ENCODE measurements around the gene PAK1IP1. TPM values are rescaled to one million over a fixed set of nuclear protein-coding genes. Genes with fewer than 3 reads are reported as not detected.

Gene PAK1IP1
- total RNA-seq, 3 donors from 2014 or later (not counting 1 experiment from before 2014, with no cell fraction given) = 3.6 to 5.2 (median 4.6) TPM

DNA sequence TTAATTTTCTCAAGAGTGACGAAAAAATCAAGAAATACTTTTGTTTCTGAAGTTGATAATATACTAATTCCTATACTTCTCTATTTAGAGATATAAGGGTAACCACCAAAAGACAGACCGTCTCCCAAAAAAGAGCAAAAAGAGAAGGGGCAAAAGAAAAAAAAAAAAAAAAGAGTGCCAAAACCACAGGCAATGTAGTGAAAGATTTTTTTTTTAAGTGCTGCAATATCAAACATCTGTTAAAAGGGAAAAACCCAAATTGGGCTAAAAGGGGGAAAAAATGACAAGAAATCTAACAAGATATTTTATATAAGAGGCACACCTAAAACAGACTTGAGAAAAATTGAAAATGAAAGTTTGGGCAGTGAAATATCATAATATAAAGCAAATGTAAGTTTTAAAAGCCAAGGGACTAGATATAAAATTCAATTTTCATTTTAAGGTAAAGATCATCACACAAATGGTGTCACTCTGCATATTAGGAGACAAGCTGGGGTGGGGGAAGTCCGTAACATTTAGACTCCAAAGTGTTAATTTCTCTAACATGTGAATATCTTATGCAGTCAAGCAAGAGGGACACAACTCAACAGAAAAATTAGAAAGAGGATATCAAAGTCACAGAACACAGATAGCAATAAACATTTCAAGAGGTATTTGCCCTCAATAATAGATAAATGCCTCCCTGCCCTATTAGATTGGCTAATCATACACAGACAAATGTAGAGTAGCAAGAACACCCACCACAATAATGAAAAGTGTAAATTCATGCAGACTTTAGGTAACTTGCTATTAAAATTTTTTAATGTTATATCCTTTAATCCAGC, 9.5 kb upstream of the PAK1IP1 start:
- H3K4me1 ChIP-seq (ENCODE audit: control insufficient read depth, insufficient read depth, low read length) = peaks cover 17% of the 10 kb centered on the region
- H3K27ac Mint-ChIP-seq = peak overlapping the region; percentile 12 to 29
- ATAC-seq = no peak
- peaks cover 33 to 35% of the 10 kb centered on the region in 2 donors for H3K4me1 Mint-ChIP-seq
- no peak overlapping the region for H3K4me3 Mint-ChIP-seq
- H3K9me3 Mint-ChIP-seq = no peaks in the 10 kb centered on the region
- no peaks in the 10 kb centered on the region for H3K27me3 ChIP-seq (ENCODE audit: control insufficient read depth, insufficient read depth, low read length)
- TF ChIP-seq, protein P1, sequence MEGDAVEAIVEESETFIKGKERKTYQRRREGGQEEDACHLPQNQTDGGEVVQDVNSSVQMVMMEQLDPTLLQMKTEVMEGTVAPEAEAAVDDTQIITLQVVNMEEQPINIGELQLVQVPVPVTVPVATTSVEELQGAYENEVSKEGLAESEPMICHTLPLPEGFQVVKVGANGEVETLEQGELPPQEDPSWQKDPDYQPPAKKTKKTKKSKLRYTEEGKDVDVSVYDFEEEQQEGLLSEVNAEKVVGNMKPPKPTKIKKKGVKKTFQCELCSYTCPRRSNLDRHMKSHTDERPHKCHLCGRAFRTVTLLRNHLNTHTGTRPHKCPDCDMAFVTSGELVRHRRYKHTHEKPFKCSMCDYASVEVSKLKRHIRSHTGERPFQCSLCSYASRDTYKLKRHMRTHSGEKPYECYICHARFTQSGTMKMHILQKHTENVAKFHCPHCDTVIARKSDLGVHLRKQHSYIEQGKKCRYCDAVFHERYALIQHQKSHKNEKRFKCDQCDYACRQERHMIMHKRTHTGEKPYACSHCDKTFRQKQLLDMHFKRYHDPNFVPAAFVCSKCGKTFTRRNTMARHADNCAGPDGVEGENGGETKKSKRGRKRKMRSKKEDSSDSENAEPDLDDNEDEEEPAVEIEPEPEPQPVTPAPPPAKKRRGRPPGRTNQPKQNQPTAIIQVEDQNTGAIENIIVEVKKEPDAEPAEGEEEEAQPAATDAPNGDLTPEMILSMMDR (IDR thresholded peaks at IDR 0.05) = no peak
- H3K36me3 Mint-ChIP-seq = no peaks in the 10 kb centered on the region
- no peak overlapping the region for H3K27ac ChIP-seq (ENCODE audit: low read length)
- H3K9me3 ChIP-seq (ENCODE audit: control insufficient read depth, insufficient read depth, low read length) = no peaks in the 10 kb centered on the region
- no peak for DNase-seq
- H3K27me3 Mint-ChIP-seq (ENCODE audit: low read depth in 2 of 2) = peaks cover 0 to 5% of the 10 kb centered on the region in 2 donors
- H3K36me3 ChIP-seq (ENCODE audit: control insufficient read depth, insufficient read depth, low read length) = no peaks in the 10 kb centered on the region
- 50% methylated on average over 1 of the region's 3 CpGs for WGBS (ENCODE audit: insufficient coverage)
- intact Hi-C loops (cut with micrococcal nuclease) = no loop called here
- H3K4me3 ChIP-seq (ENCODE audit: low read length) = no peak overlapping the region

DNA sequence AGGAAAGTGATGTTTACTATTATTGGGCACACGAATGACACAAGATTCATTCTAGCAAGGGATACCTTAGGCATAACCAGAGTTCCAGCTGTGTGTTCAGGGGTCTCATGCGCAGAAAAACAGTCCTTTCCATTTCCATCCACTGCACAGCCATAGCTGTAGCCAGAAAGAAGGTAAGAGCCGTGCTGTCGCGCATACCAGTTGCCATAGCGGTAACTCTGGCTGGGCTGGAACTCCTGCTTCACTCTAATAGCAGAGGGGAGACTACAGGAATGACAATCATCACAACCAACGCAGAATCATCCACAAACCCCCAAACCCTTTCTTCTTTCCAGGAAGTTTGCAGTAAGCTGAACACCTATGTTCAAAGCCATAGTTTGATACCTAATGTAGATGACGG, 7.9 kb upstream of the PAK1IP1 start:
- Mint-ChIP-seq H3K27me3 (ENCODE audit: low read depth in 2 of 2) (peaks cover 0 to 5% of the 10 kb centered on the region in 2 donors), H3K4me1 (peaks cover 33 to 35% of the 10 kb centered on the region in 2 donors), H3K9me3 (no peaks in the 10 kb centered on the region), H3K4me3 (no peak overlapping the region), H3K27ac (no peak overlapping the region), H3K36me3 (no peaks in the 10 kb centered on the region)
- Histone ChIP-seq H3K4me1 (ENCODE audit: control insufficient read depth, insufficient read depth, low read length) (peaks cover 17% of the 10 kb centered on the region), H3K27ac (ENCODE audit: low read length) (no peak overlapping the region), H3K36me3 (ENCODE audit: control insufficient read depth, insufficient read depth, low read length) (no peaks in the 10 kb centered on the region), H3K4me3 (ENCODE audit: low read length) (no peak overlapping the region), H3K27me3 (ENCODE audit: control insufficient read depth, insufficient read depth, low read length) (no peaks in the 10 kb centered on the region), H3K9me3 (ENCODE audit: control insufficient read depth, insufficient read depth, low read length) (no peaks in the 10 kb centered on the region)
- WGBS (ENCODE audit: insufficient coverage) = 93% methylated on average over 8 of the region's 8 CpGs
- DNase-seq (no peak), ATAC-seq (no peak)
- intact Hi-C loops (cut with micrococcal nuclease) = no loop called here
- TF ChIP-seq, protein P1 (IDR thresholded peaks at IDR 0.05) = no peak

DNA sequence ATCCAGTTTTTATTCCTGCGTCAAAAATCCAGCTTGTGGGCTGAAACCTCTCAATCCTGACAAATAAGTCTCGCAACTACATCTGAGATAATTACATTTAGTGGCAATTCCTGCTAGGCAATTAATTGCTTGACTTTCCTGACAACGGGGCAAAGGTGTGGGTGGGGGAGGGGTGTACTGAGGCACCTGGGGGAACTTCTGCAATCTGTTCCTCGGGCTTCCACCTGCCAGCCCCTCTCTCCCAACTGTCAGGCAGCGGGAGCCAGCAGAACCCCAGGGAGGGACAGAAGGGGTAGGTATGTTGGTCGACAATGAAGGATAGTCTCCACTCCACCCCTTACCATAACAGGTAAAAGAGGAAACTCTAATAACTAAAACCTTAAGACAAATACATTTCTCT, 7.2 kb upstream of the PAK1IP1 start:
- TF ChIP-seq, protein P1 (IDR thresholded peaks at IDR 0.05) = no peak
- Histone ChIP-seq H3K36me3 (ENCODE audit: control insufficient read depth, insufficient read depth, low read length) (no peaks in the 10 kb centered on the region), H3K4me3 (ENCODE audit: low read length) (no peak overlapping the region), H3K9me3 (ENCODE audit: control insufficient read depth, insufficient read depth, low read length) (no peaks in the 10 kb centered on the region), H3K27me3 (ENCODE audit: control insufficient read depth, insufficient read depth, low read length) (no peaks in the 10 kb centered on the region), H3K4me1 (ENCODE audit: control insufficient read depth, insufficient read depth, low read length) (peaks cover 16% of the 10 kb centered on the region), H3K27ac (ENCODE audit: low read length) (no peak overlapping the region)
- Mint-ChIP-seq H3K4me3 (no peak overlapping the region), H3K4me1 (peaks cover 27 to 29% of the 10 kb centered on the region in 2 donors), H3K9me3 (no peaks in the 10 kb centered on the region), H3K27me3 (ENCODE audit: low read depth in 2 of 2) (peaks cover 0 to 5% of the 10 kb centered on the region in 2 donors), H3K27ac (no peak overlapping the region), H3K36me3 (no peaks in the 10 kb centered on the region)
- intact Hi-C loops (cut with micrococcal nuclease) = no loop called here
- no peak for DNase-seq
- ATAC-seq = no peak
- WGBS (ENCODE audit: insufficient coverage) = 94% methylated on average over 2 of the region's 6 CpGs

All from natural killer cell (primary cell).